Breast epithelium (tissue), 3 donors: Measurements from ENCODE around the gene LRRC9.

Experiments
- CTCF ChIP-seq, 3 donors: fragments of 450-650 bp; IDR thresholded peaks; one replicate each; pipeline ENCODE4 v1.5.1; 2016 to 2017; ENCODE audit warnings: antibody characterized with exemption in 3 of 3, mild to moderate bottlenecking in 3 of 3, moderate library complexity in 3 of 3
- POLR2A ChIP-seq: fragments of 450-650 bp; IDR thresholded peaks from one replicate; pipeline ENCODE4 v1.6.1; 2016; ENCODE audit warnings: antibody characterized with exemption, mild to moderate bottlenecking, moderate library complexity
- POLR2AphosphoS5 ChIP-seq, 3 donors: sonication (generic); formaldehyde crosslinking; IDR thresholded peaks; one replicate each; pipeline ENCODE4 v1.6.1; 2017; ENCODE audit warnings: antibody characterized with exemption in 3 of 3

GRCh38 chr14:59904184-59904583 is 15.8 kb upstream of the LRRC9 start:
- no peak for TF ChIP-seq CTCF (IDR thresholded peaks at IDR 0.05)
- TF ChIP-seq POLR2A, result no peak
- TF ChIP-seq POLR2AphosphoS5 (IDR thresholded peaks at IDR 0.05), result no peak
